NK-92 treated with Interleukin-12 subunit alpha and Interleukin-12 subunit beta, amount 100 ng/mL, for 24 hours (cell line): ENCODE results near the gene KDM5B.
"Not testable (repeated sequence)": the region's sequence is repeated elsewhere in the genome, so short reads cannot be mapped to it uniquely, and the experiment has no call there.

ENCODE experiments used
- DNase-seq: peaks from one replicate; lab custom pipeline; 2025; lab: John Stamatoyannopoulos, UW

Gene KDM5B

DNA sequence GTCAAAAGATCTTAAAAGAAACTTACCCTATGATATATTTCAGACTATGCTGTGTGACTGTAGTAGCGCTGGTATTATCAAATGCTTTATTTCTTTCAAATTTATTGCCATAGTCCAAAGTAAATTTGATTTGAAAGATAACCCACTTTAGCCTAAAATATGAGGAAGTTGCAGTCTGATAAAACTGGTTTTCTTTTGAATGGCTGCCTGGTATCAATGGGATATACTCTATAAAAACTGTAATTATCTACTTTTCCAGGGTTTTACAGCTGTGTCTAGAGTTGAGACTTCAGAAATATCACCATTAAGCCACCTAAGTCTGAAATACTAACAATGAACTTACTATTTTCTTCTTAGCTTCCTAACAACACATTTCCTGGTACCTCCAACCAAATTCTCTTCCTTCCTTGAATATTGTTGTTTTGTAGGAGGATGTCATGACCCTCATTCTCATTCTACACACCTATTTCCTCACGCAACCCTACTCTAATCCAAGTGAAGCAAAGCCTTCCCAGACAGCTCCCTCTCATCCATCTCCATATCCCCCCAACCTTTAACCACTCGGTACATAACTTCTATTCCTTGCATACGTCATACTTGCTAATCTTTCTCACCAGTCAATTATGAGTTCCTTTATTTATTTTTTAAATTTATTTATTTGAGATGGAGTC lies 17.0 kb downstream of the KDM5B start:
- no peak for DNase-seq

DNA sequence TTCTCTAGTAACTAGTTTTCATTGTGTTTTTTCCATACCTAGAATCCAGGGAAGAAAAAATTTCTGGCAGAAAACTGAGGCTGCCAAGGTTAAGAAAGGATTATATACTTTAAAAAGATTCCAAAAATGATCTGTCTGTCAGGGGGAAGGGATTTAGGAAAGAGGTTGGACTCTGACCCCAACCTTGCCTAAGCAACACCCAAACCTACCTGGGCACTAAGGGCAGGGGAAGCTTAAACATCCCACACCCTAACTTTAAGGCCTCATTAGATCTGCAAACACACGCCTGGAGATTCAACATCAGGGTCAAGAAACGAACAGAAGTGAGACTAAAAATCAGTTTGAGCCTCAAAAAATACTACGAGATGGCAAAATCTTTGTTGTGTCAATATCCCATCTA lies 19.4 kb downstream of the KDM5B start:
- no peak for DNase-seq

DNA sequence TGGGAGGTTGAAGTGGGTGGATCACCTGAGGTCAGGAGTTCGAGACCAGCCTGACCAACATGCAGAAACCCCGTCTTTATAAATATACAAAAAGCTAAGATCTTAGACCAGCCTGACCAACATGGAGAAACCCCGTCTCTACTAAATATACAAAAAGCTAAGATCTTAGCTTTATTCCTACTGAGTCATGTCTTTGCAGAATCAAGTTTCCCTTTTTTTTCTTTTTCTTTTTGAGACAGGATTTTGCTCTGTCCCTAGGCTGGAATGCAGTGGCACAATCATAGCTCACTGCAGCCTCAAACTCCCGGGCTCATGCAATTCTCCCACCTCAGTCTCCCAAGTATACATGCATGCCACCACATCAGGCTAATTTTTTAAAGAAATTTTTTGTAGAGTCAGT lies 21.4 kb downstream of the KDM5B start:
- DNase-seq = no peak

DNA sequence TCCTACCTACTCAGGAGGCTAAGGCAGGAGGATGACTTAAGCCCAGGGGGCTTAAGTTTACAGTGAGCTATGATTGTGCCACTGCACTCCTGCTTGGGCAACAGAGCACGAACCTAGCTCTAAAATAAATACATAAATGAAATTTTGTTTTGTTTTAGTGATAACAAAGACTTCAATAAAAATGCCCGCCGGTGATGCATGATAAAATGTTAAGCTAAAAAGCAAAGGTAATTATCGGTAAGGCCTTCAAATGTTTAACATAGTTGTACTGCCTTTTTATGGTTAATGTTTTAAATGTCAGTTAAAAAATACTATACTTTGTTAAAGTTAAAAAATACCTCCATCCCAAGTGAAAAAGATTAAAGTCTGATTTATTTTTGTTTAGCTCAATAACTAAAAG lies 27.0 kb downstream of the KDM5B start:
- no peak for DNase-seq

GRCh38 chr1:202770135-202770534 lies 38.1 kb downstream of the KDM5B start:
- no peak for DNase-seq

DNA sequence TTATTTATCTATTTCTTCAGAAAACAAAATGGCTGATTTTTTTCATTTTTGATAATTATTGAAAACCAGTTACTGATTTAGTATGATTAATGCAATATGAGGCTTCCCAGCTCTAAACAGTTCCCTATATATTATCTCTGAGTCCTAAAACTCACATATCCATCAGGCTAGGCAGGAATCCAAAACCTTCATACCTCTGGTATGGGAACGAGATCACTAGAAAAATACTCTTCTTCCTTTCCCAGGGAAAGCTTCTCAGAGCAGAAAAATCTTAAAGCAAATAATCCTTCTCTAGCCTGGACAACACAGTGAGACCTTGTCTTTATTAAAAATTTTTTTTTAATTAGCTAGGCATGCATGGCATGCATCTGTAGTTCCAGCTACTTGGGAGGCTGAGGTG lies 42.5 kb downstream of the KDM5B start:
- DNase-seq = no peak

DNA sequence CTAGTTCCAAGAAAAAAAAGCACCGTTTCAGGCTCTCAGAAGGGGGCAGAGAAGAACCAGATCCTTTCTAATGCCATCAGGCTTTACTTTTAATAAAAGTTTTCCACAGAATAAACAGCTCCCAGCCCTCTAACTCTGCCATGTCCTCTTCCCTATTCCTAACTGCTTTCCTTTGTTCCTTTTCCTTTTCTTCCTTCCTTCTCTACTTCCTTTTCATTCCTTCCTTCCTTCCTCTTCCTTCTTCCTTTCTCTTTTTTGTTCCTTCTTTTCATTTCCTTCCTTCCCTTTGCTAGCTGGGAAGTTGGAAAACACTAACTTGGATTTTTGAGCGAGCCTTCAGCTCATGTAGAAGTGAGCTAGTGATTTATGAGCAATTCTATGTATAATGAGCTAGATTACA lies 46.2 kb downstream of the KDM5B start:
- DNase-seq = no peak

DNA sequence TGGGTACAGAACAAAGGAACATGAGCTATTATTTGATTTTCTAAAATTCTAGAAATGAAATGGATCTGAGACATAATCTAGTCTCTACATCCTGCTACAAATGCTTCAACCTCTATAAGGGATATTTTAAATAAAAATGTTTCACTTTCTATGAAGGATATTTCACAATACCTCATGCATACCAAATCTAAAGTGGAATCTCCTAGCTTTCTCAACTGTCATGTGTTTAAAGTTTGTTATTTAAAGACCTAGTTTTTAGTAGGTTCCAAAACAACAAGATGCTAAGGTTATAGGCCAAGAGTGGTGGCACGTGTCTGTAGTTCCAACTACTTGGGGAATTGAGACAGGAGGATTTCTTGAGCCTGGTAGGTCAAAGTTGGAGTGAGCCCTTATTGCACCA lies 47.6 kb downstream of the KDM5B start:
- DNase-seq = no peak

DNA sequence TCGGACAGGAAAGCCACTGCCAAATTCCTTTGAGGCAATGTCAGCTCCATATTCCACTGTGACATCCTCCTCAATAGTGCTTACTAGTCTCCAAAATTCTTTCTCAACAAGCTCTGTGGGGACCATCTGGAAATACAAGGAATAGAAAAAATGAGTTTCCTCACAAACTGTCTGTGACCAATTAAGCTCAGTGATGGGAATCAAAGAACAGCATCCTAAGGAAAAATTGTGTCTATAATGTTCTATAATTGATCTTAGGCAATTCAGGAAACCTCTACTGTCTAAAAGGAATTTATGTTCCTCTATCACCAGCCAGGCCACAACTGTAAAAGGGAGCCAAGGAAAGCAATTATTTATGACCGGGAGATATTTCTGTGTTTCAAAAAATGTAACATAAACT lies 51.8 kb downstream of the KDM5B start:
- DNase-seq = no peak

- DNase-seq = no peak
Measured at GRCh38 chr1:202754293-202754692, 53.9 kb downstream of the KDM5B start.

DNA sequence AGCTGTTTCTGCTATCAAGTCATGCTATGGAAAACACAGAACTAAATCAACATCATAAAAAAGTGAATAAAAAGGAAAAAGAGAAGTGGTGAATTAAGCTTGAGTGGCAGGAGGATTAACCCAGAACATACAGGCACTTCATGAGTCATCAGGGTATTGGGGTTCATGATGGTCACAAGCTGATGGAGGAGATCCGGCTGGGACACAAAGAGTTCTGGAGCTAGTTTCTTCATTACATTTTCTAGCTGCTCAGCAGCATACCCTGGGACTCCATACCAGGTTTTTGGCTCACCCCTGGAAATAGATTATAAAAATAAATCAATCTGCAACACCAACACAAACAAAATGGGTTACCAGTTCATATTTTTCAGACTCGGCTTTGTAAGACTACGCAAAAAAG lies 55.4 kb downstream of the KDM5B start:
- no peak for DNase-seq

GRCh38 chr1:202750761-202751160 lies 57.5 kb downstream of the KDM5B start:
- DNase-seq = no peak

GRCh38 chr1:202750024-202750423 lies 58.2 kb downstream of the KDM5B start:
- no peak for DNase-seq

DNA sequence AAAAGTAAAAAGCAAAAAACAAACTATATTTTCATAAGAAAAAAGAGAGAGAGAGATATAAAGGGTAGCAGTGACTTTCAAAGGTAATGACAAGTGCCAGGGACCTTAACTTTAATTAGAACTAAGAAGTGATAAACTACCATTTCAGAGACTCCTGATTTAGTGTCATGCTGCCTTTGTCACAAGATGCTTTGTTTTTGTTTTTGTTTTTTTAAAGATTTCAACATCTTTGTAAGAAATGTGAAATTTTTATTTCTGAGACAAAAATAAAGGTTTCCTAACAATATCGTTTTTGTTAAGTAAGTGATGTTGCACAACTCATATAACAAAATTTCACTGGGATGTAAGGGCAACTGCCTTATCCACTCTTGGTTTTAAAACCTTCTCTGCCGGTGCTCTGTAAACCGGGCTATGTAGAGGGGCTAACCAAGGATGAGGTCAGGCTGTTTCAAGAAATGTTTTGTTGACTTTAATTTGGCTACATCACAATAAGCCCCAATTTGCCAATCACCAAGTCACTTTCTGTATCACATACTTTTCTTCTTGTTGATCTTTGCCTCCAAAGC lies 62.8 kb downstream of the KDM5B start:
- no peak for DNase-seq

- not testable (repeated sequence) for DNase-seq
Measured at GRCh38 chr1:202744770-202745169, 63.5 kb downstream of the KDM5B start.

- no peak for DNase-seq
Measured at GRCh38 chr1:202742496-202742895, 65.7 kb downstream of the KDM5B start.

- DNase-seq = no peak
Measured at GRCh38 chr1:202733251-202733650, 75.0 kb downstream of the KDM5B start.

DNA sequence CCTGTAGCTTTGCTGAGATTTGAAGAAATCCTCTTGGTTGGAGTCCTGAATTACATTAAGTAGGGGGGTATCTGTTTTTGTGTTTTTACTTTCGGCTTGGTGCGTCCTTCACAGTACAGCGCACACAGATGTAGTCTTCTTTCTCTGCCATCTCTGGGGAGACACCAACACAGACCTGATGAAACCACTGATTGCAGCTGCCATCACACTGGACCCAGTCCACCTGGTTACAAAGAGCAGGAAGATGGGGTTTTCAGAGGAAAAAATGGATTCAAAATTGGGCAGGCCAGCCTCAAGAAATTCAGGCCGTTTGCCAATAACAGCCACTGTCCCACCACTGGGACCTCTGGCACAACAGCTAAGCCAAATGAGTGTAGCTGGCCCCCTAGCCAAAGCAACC lies 79.3 kb downstream of the KDM5B start:
- no peak for DNase-seq

DNA sequence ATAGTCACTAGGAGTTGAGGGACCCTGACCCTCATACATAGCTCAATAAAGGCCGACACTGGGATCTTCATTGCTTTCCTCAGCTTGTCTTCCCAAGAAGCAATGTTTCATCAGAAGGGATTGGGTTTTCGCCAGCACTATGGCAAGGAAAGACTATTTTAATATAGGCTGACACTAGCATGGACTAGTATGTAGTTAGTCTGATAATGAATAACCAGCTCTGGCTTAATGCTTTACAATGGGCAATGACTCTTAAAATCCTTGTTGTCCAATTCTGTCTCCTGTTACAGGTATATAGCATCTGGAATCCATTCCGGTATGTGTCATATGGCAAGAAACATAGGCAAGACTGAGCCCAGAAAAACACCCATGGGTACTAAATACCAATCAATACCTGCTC lies 82.7 kb downstream of the KDM5B start:
- no peak for DNase-seq

DNA sequence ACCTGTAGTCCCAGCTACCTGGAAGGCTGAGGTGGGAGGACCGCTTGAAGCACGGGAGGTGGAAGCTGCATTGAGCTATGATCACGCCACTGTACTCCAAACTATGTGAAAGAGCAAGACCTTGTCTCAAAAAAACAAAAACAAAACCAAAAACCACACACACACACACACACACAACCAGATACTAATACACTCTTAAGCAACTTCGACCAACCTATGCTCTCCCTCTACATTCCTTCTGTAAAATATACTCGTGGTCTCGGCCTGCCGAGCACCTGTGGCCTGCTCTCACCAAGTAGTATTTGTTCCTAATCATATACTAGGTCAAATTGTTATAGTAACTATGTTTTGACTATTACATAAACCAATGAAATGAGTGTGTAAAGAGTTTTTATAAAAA lies 84.5 kb downstream of the KDM5B start:
- DNase-seq = no peak

- DNase-seq = not testable (repeated sequence)
Measured at GRCh38 chr1:202723046-202723445, 85.2 kb downstream of the KDM5B start.

DNA sequence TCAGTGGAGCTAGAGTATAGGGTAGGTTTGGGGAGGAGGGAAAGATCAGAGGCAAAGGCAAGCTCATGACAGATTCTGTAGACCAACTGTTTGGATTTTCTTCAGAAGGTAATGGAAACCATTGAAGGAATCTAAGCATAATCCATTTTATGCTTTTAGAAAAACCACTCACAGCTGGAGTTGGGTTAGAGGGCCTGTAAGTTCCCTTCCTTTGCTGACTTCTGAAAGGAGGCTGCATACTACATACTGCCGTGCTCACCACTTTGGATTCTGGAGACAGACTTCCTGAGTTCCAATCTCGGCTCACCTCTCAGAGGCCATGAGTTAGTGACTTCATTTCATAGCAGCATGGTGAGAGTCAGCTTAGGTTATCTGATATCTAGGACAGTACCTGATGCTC lies 91.6 kb downstream of the KDM5B start:
- no peak for DNase-seq

GRCh38 chr1:202714202-202714601 lies 94.0 kb downstream of the KDM5B start:
- DNase-seq = not testable (repeated sequence)

DNA sequence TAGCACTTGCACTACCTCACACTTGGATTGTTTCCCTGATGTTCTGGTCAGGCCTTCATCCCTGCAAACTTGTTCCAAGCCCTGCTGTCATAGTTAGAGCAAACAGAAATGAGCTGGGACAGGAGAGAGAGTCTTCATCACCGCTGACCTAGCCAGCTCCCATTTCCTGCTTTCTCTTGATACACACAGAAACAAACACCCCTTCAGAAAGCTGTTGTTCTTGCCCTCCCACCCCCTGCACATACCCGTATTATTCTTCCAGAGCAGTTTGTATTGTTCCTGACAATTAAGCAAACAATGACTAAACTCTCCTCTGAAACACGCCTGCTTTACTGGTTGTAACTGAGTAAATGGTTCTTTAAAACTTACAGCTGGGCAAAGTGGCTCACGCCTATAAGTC lies 95.1 kb downstream of the KDM5B start:
- DNase-seq = no peak
